ENCODE data around the gene CPPED1. TPM values are rescaled to one million over a fixed set of nuclear protein-coding genes. Genes with fewer than 3 reads are reported as not detected.
"Not testable (repeated sequence)": the region's sequence is repeated elsewhere in the genome, so short reads cannot be mapped to it uniquely, and the experiment has no call there.

Gene CPPED1
- total RNA-seq, 2 donors from 2014 or later: 22.8 to 29.1 TPM

- H3K27me3 ChIP-seq: no peaks in the 10 kb centered on the region
- H3K9ac ChIP-seq (ENCODE audit: low read depth in 2 of 2, low read length in 2 of 2): no peak overlapping the region
- DNase-seq: no peak
- no peaks in the 10 kb centered on the region for H3K36me3 ChIP-seq
- no peak overlapping the region for H3K4me3 ChIP-seq
- H3K9me3 ChIP-seq: no peaks in the 10 kb centered on the region
- H3K4me1 ChIP-seq: no peaks in the 10 kb centered on the region
- no peak for TF ChIP-seq CTCF (IDR thresholded peaks at IDR 0.05)
- H3K27ac ChIP-seq: no peak overlapping the region
- intact Hi-C loops (cut with DNase I): no loop called here
Measured at GRCh38 chr16:12766853-12767252, 36.8 kb downstream of the CPPED1 start.

GRCh38 chr16:12766208-12766607 lies 37.5 kb downstream of the CPPED1 start:
- H3K27me3 ChIP-seq; H3K4me1 ChIP-seq; H3K27ac ChIP-seq; H3K36me3 ChIP-seq; H3K9ac ChIP-seq (ENCODE audit: low read depth in 2 of 2, low read length in 2 of 2); H3K4me3 ChIP-seq; intact Hi-C loops (cut with DNase I); H3K9me3 ChIP-seq; DNase-seq: not testable (repeated sequence)

GRCh38 chr16:12764813-12765488 lies 38.7 kb downstream of the CPPED1 start:
- Histone ChIP-seq H3K27ac (no peak overlapping the region), H3K9me3 (no peaks in the 10 kb centered on the region), H3K9ac (ENCODE audit: low read depth in 2 of 2, low read length in 2 of 2) (no peak overlapping the region), H3K27me3 (no peaks in the 10 kb centered on the region), H3K36me3 (no peaks in the 10 kb centered on the region), H3K4me3 (no peak overlapping the region), H3K4me1 (no peaks in the 10 kb centered on the region)
- TF ChIP-seq CTCF (IDR thresholded peaks at IDR 0.05): no peak
- DNase-seq: no peak
- intact Hi-C loops (cut with DNase I): no loop called here

GRCh38 chr16:12763517-12763916 lies 40.2 kb downstream of the CPPED1 start:
- DNase-seq: no peak
- no peak overlapping the region for H3K4me3 ChIP-seq
- H3K36me3 ChIP-seq: no peaks in the 10 kb centered on the region
- no peak overlapping the region for H3K27ac ChIP-seq
- no peaks in the 10 kb centered on the region for H3K27me3 ChIP-seq
- TF ChIP-seq CTCF (IDR thresholded peaks at IDR 0.05): no peak
- no peaks in the 10 kb centered on the region for H3K4me1 ChIP-seq
- H3K9ac ChIP-seq (ENCODE audit: low read depth in 2 of 2, low read length in 2 of 2): no peak overlapping the region
- H3K9me3 ChIP-seq: no peaks in the 10 kb centered on the region
- intact Hi-C loops (cut with DNase I): no loop called here

GRCh38 chr16:12760819-12761611 lies 42.7 kb downstream of the CPPED1 start:
- H3K27ac ChIP-seq: no peak overlapping the region
- no peaks in the 10 kb centered on the region for H3K36me3 ChIP-seq
- no peak overlapping the region for H3K4me3 ChIP-seq
- intact Hi-C loops (cut with DNase I): no loop called here
- H3K9ac ChIP-seq (ENCODE audit: low read depth in 2 of 2, low read length in 2 of 2): no peak overlapping the region
- DNase-seq: no peak
- no peaks in the 10 kb centered on the region for H3K4me1 ChIP-seq
- H3K27me3 ChIP-seq: no peaks in the 10 kb centered on the region
- no peaks in the 10 kb centered on the region for H3K9me3 ChIP-seq
- TF ChIP-seq CTCF (IDR thresholded peaks at IDR 0.05): no peak

Measured in colonic mucosa (tissue), 4 donors.